Measurements from ENCODE around the gene DMBX1.

Gene DMBX1

GRCh38 chr1:46538147-46538546 is 48.5 kb downstream of the DMBX1 start:
- in situ Hi-C loops (cut with MboI; ENCODE audit: low sequenced_read_pairs): loop anchor here (25.0 kb wide), 1 partner anchor 126 kb away; no protein-coding TSS in a partner anchor
